Pancreas (tissue), 10 donors: ENCODE results near the gene GASK1B. TPM values are rescaled to one million over a fixed set of nuclear protein-coding genes. Genes with fewer than 3 reads are reported as not detected.

Source experiments
- ATAC-seq, 4 donors: fragments of 200-7000 bp; cut with Tn5 transposase; one replicate each; pipeline versions ENCODE4 v1.8.0 to v1.9.1; 2020; ENCODE audit warnings: mild to moderate bottlenecking in 4 of 4, moderate library complexity in 4 of 4
- DNase-seq, 6 donors: peaks; one replicate each; pipeline ENCODE4 v3.0.0-alpha.2; 2020
- FAIRE-seq: peaks from 2 replicates; lab custom pipeline; 2012; peaks lifted over from hg19 to GRCh38; lab: Jason Lieb, UNC
- H3K27ac ChIP-seq, 4 donors: fragments of 200-600 bp; sonication (generic); 1 replicate in 3 of 4; 2 replicates in 1 of 4; pipeline versions ENCODE4 v1.5.0 to v1.8.0; 2020
- H3K27me3 ChIP-seq, 4 donors: fragments of 200-600 bp; one replicate each; pipeline ENCODE4 v1.8.0; 2021
- H3K36me3 ChIP-seq, 3 donors: fragments of 200-600 bp; sonication (generic) in 1 of 3; one replicate each; pipeline versions ENCODE4 v1.5.0 to v1.8.0; 2020 to 2021
- H3K4me1 ChIP-seq, 3 donors: fragments of 200-600 bp; one replicate each; pipeline ENCODE4 v1.8.0; 2021
- H3K4me3 ChIP-seq, 4 donors: fragments of 200-600 bp; sonication (generic) in 2 of 4; one replicate each; pipeline versions ENCODE4 v1.5.0 to v1.8.0; 2020 to 2021
- H3K9me3 ChIP-seq, 4 donors: fragments of 200-600 bp; one replicate each; pipeline ENCODE4 v1.8.0; 2021
- WGBS, 2 donors: extraction: QIAGEN DNeasy Blood & Tissue Kit; methylation state at CpG; one replicate each; pipeline ENCODE4 v1.1.7; 2013; 5-methylcytosine and 5-hydroxymethylcytosine counted together
- intact Hi-C, 3 donors: fragments of 100-400 bp; cut with DNase I; formaldehyde crosslinking; loops; one replicate each; pipeline versions ENCODE4 v1.11.1 to v1.14.2; 2022
- polyA plus RNA-seq, 2 donors: library from polyadenylated mRNA; stranded (reverse); fragments of 200-250 nt; gene quantifications; one replicate each; pipeline ENCODE4 v1.2.3, GENCODE V29; 2013
- total RNA-seq, 6 donors: library from RNA; stranded (reverse); fragmentation: NEBNext Ultra II Directional in 4 of 6; extraction: Animal tissue kit (Norgen Biotek cat#: 25700) in 4 of 6; gene quantifications; one replicate each; pipeline versions ENCODE4 v1.2.1 to v1.2.4, GENCODE V29; 2021 to 2023
- TF ChIP-seq, protein P1 (sequence below), 4 donors: fragments of 200-600 bp; sonication (generic) in 3 of 4; IDR thresholded peaks; one replicate each; pipeline versions ENCODE4 v1.5.0 to v1.8.0; 2021; ENCODE audit warnings: antibody characterized with exemption in 4 of 4
- donor health status: healthy with polysubstance abuse.
- donor health status: DM: no; HTN: no; CAD: no; lungs with moderate emphysema.
- donor health status: DM: no; HTN: no; CAD: no.
- donor health status: control.
- donor health status: control.
- donor health status: Bipolar disorder and iron deficiency.
- donor health status: DM: yes; HTN: yes; CAD: no.
- donor health status: DM: no; HTN: no; CAD: no.
- donor health status: DM: no; HTN: no; CAD: no.
- donor health status: DM: yes; HTN: yes; CAD: no.

The GASK1B gene
- total and polyA plus RNA-seq, 8 donors = 1.4 to 27.7 (median 3.5) TPM

DNA sequence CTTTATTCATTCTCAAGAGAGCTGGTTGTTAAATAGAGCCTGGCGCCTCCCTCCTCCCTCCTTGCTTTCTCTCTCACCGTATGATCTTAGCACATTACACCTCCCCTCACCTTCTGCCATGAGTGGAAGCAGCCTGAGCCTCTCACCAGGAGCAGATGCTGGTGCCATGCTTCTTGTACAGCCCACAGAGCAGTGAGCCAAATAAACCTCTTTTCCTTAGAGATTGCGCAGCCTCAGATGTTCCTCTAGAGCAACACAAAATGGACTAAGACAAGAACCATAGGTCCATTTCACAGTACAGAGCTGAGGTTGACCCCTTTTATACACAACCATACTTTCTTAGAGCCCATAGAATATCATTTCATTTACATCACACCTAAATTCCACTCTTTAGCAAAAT, 27.4 kb upstream of the GASK1B start:
- no peaks in the 10 kb centered on the region for H3K36me3 ChIP-seq
- 89 to 94% methylated on average over 3 of the region's 3 CpGs for WGBS, 2 donors
- no peak overlapping the region for H3K4me3 ChIP-seq
- no peak overlapping the region for H3K27ac ChIP-seq
- no peaks in the 10 kb centered on the region for H3K4me1 ChIP-seq
- TF ChIP-seq, protein P1, sequence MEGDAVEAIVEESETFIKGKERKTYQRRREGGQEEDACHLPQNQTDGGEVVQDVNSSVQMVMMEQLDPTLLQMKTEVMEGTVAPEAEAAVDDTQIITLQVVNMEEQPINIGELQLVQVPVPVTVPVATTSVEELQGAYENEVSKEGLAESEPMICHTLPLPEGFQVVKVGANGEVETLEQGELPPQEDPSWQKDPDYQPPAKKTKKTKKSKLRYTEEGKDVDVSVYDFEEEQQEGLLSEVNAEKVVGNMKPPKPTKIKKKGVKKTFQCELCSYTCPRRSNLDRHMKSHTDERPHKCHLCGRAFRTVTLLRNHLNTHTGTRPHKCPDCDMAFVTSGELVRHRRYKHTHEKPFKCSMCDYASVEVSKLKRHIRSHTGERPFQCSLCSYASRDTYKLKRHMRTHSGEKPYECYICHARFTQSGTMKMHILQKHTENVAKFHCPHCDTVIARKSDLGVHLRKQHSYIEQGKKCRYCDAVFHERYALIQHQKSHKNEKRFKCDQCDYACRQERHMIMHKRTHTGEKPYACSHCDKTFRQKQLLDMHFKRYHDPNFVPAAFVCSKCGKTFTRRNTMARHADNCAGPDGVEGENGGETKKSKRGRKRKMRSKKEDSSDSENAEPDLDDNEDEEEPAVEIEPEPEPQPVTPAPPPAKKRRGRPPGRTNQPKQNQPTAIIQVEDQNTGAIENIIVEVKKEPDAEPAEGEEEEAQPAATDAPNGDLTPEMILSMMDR (IDR thresholded peaks at IDR 0.05) = no peak
- DNase-seq (no peak), ATAC-seq (no peak), FAIRE-seq (no peak)
- intact Hi-C loops = no loop called here
- H3K27me3 ChIP-seq = no peaks in the 10 kb centered on the region
- no peaks in the 10 kb centered on the region for H3K9me3 ChIP-seq

DNA sequence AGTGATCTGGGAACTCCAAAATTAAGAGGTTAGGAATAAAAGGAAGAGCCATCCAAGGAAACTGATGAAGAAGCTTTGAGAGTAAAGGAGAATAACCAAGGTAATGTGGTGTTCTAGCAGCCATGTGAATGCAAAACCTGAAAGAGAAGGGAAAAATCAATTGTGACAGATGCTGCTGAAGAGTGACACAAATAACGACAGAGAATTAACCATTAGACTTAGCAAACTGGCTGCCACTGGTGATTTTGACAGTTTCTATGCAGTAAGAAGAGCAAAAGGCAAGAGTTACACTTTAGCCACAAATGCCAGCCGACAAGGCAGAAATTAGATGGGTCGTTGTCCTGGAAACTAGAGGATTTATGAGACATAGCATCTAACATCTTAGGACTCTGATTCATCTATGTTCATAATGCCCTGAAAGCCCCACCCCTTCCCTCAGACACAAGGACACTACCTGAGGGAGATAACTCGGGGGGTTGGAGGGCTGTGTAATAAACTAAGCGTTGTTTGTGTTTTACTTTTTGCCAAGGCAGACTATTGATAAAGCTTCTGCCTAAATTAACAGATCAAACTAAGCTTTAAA, 24.5 kb upstream of the GASK1B start:
- intact Hi-C loops = no loop called here
- Histone ChIP-seq H3K9me3 (no peaks in the 10 kb centered on the region), H3K4me3 (no peak overlapping the region), H3K36me3 (no peaks in the 10 kb centered on the region), H3K27ac (no peak overlapping the region), H3K27me3 (no peaks in the 10 kb centered on the region), H3K4me1 (no peaks in the 10 kb centered on the region)
- FAIRE-seq = no peak
- ATAC-seq = no peak
- DNase-seq = no peak
- WGBS, 2 donors = 60 to 63% methylated on average over 5 of the region's 5 CpGs
- TF ChIP-seq, protein P1 (IDR thresholded peaks at IDR 0.05) = no peak

DNA sequence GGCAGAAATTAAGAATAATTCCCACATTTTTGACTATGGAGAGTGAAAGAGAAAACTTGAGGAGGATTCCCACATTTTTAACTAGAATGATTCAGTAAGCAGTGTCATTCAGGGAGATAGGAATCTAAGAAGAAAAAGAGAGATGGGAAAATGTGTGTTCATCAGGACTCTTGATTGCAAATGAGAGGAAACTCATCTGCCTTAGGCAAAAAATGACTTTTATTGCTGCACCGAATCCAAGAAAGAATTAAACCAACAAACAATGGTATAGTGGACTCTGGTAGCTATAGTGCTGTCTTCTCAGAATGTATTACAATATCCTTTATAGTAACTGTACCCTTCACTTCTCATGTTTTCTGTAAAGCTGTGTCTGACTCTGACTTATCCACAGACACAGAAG, 22.5 kb upstream of the GASK1B start:
- Histone ChIP-seq H3K4me1 (no peaks in the 10 kb centered on the region), H3K27me3 (no peaks in the 10 kb centered on the region), H3K36me3 (no peaks in the 10 kb centered on the region), H3K4me3 (no peak overlapping the region), H3K27ac (no peak overlapping the region), H3K9me3 (no peaks in the 10 kb centered on the region)
- intact Hi-C loops = no loop called here
- TF ChIP-seq, protein P1 (IDR thresholded peaks at IDR 0.05) = no peak
- DNase-seq = no peak
- 87 to 88% methylated on average over 1 of the region's 1 CpG for WGBS, 2 donors
- no peak for FAIRE-seq
- ATAC-seq = no peak

DNA sequence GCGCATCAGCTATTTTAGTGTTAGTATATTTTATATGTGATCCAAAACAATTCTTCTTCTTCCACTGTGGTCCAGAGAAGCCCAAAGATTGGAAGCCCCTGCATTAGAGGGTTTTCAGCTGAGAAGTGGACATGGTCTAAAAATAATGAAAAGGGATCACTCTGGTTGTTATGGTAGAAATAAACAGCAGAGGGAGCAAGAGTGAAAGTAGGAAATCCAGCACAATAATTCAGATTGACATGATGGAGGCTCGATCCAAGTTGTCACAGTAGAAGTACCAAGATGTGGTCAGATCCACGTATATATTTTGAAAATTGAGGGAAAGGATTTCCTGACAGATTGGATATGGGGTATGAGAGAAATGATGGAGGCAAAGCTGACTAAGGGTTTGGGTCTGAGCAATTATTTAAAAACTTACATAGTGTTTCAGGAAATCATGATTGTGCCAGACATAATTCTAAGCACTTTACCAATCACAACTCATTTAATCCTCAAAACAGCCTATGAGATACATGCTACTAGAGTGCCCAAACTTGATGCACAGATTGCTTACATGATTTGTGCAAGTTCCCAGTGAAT, 20.4 kb upstream of the GASK1B start:
- H3K27ac ChIP-seq = no peak overlapping the region
- intact Hi-C loops = no loop called here
- DNase-seq = no peak

More for the DNA sequence above, 20.4 kb upstream of the GASK1B start:
- H3K27me3 ChIP-seq = no peaks in the 10 kb centered on the region
- H3K4me3 ChIP-seq = no peak overlapping the region
- no peaks in the 10 kb centered on the region for H3K9me3 ChIP-seq
- FAIRE-seq (no peak), ATAC-seq (peak; percentile 50 to 86 (median 84))
- TF ChIP-seq, protein P1 (IDR thresholded peaks at IDR 0.05) = peak; percentile 25 to 53 (median 36)
- H3K36me3 ChIP-seq = no peaks in the 10 kb centered on the region
- 33 to 34% methylated on average over 3 of the region's 3 CpGs for WGBS, 2 donors
- H3K4me1 ChIP-seq = no peaks in the 10 kb centered on the region
